ENCODE data around the gene SLC1A5.

DNA sequence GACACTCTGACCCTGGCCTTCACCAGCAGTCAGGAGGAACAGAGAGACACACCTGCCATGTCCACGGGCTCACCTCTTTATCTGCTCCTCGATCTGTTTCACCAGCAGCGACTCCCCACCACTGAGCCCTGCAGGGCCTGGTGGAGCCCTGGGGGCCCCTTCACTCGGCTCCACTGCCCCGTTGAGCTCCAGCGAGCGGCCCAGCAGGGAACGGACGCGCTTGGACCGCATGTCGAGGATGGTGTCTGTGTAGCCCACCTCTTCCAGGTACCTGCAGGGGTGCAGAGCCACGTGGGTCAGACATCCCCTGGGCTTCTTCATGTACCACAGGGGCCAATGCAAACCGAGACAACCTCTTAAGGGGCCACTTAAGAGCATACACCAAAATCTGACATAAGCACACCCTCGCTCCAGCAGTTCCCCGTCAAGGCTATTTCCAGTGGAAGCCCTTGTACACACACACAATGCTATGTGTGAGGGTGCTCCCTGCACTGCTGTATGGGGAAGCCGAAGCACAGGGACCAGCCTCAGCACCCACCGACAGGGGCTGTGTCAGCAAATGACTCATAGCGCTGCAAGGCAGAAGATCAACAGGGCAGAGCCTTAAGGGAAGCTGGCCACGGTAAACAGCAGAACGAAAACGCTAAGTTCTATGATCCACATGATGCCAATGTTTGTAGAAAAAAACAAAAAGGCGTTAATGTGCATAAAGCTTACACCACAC lies 55.3 kb downstream of the SLC1A5 start:
- TF ChIP-seq, protein P1, sequence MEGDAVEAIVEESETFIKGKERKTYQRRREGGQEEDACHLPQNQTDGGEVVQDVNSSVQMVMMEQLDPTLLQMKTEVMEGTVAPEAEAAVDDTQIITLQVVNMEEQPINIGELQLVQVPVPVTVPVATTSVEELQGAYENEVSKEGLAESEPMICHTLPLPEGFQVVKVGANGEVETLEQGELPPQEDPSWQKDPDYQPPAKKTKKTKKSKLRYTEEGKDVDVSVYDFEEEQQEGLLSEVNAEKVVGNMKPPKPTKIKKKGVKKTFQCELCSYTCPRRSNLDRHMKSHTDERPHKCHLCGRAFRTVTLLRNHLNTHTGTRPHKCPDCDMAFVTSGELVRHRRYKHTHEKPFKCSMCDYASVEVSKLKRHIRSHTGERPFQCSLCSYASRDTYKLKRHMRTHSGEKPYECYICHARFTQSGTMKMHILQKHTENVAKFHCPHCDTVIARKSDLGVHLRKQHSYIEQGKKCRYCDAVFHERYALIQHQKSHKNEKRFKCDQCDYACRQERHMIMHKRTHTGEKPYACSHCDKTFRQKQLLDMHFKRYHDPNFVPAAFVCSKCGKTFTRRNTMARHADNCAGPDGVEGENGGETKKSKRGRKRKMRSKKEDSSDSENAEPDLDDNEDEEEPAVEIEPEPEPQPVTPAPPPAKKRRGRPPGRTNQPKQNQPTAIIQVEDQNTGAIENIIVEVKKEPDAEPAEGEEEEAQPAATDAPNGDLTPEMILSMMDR (IDR thresholded peaks at IDR 0.05): no peak
- TF ChIP-seq POLR2A (IDR thresholded peaks at IDR 0.05): no peak
